Measurements from ENCODE around the gene CRMP1. TPM values are rescaled to one million over a fixed set of nuclear protein-coding genes. Genes with fewer than 3 reads are reported as not detected.
"Not testable (repeated sequence)": the region's sequence is repeated elsewhere in the genome, so short reads cannot be mapped to it uniquely, and the experiment has no call there.

The CRMP1 gene
- total RNA-seq, 1 donor from 2014 or later: 15.7 TPM

- H3K4me1 Mint-ChIP-seq: peaks cover 5% of the 10 kb centered on the region
- H3K4me3 Mint-ChIP-seq: no peak overlapping the region
- peaks cover 4% of the 10 kb centered on the region for H3K27me3 Mint-ChIP-seq (ENCODE audit: low read depth)
- DNase-seq (ENCODE audit: low spot score in 2 of 2, unreplicated experiment in 2 of 2): no peak
- no peak overlapping the region for H3K27ac Mint-ChIP-seq
- H3K36me3 Mint-ChIP-seq: no peaks in the 10 kb centered on the region
- TF ChIP-seq CTCF (IDR thresholded peaks at IDR 0.05; ENCODE audit: unreplicated experiment): no peak
- no peaks in the 10 kb centered on the region for H3K9me3 Mint-ChIP-seq
Measured at GRCh38 chr4:5839751-5840674, 52.9 kb downstream of the CRMP1 start.

- Mint-ChIP-seq H3K27ac (no peak overlapping the region), H3K9me3 (no peaks in the 10 kb centered on the region), H3K4me3 (no peak overlapping the region), H3K27me3 (ENCODE audit: low read depth) (peaks cover 4% of the 10 kb centered on the region), H3K4me1 (peaks cover 4% of the 10 kb centered on the region), H3K36me3 (no peaks in the 10 kb centered on the region)
- no peak for DNase-seq (ENCODE audit: low spot score in 2 of 2, unreplicated experiment in 2 of 2)
- no peak for TF ChIP-seq CTCF (IDR thresholded peaks at IDR 0.05; ENCODE audit: unreplicated experiment)
Measured at GRCh38 chr4:5839332-5839731, 53.6 kb downstream of the CRMP1 start.

- DNase-seq (ENCODE audit: low spot score in 2 of 2, unreplicated experiment in 2 of 2); H3K9me3 Mint-ChIP-seq; H3K4me3 Mint-ChIP-seq; H3K27me3 Mint-ChIP-seq (ENCODE audit: low read depth); H3K36me3 Mint-ChIP-seq; H3K27ac Mint-ChIP-seq; H3K4me1 Mint-ChIP-seq: not testable (repeated sequence)
Measured at GRCh38 chr4:5837483-5837882, 55.4 kb downstream of the CRMP1 start.

GRCh38 chr4:5836943-5837342 is 55.9 kb downstream of the CRMP1 start:
- Mint-ChIP-seq H3K4me1 (no peaks in the 10 kb centered on the region), H3K4me3 (no peak overlapping the region), H3K27ac (no peak overlapping the region), H3K27me3 (ENCODE audit: low read depth) (peaks cover 4% of the 10 kb centered on the region), H3K9me3 (no peaks in the 10 kb centered on the region), H3K36me3 (peaks cover 7% of the 10 kb centered on the region)
- no peak for DNase-seq (ENCODE audit: low spot score in 2 of 2, unreplicated experiment in 2 of 2)
- no peak for TF ChIP-seq CTCF (IDR thresholded peaks at IDR 0.05; ENCODE audit: unreplicated experiment)

- Mint-ChIP-seq H3K27ac (no peak overlapping the region), H3K4me1 (no peaks in the 10 kb centered on the region), H3K36me3 (peaks cover 52% of the 10 kb centered on the region), H3K4me3 (no peak overlapping the region), H3K27me3 (ENCODE audit: low read depth) (no peaks in the 10 kb centered on the region), H3K9me3 (peaks cover 5% of the 10 kb centered on the region)
- no peak for DNase-seq (ENCODE audit: low spot score in 2 of 2, unreplicated experiment in 2 of 2)
- no peak for TF ChIP-seq CTCF (IDR thresholded peaks at IDR 0.05; ENCODE audit: unreplicated experiment)
Measured at GRCh38 chr4:5828005-5828391, 64.9 kb downstream of the CRMP1 start.

- Mint-ChIP-seq H3K9me3 (peaks cover 5% of the 10 kb centered on the region), H3K4me1 (no peaks in the 10 kb centered on the region)
Measured at GRCh38 chr4:5827108-5828004, 65.5 kb downstream of the CRMP1 start.

More at GRCh38 chr4:5827108-5828004, 65.5 kb downstream of the CRMP1 start:
- DNase-seq (ENCODE audit: low spot score in 2 of 2, unreplicated experiment in 2 of 2): no peak
- peaks cover 54% of the 10 kb centered on the region for H3K36me3 Mint-ChIP-seq
- H3K27me3 Mint-ChIP-seq (ENCODE audit: low read depth): no peaks in the 10 kb centered on the region
- peak overlapping the region; percentile 45 for H3K27ac Mint-ChIP-seq
- no peak overlapping the region for H3K4me3 Mint-ChIP-seq
- TF ChIP-seq CTCF (IDR thresholded peaks at IDR 0.05; ENCODE audit: unreplicated experiment): no peak
